Medulla oblongata (tissue), 1 donor: ENCODE results near the gene NRP2.
A peak's percentile ranks its signal among the peaks of the same experiment; 100 is the strongest.

Source experiments
- DNase-seq: peaks from one replicate; pipeline ENCODE4 v3.0.0-alpha.2; 2015; ENCODE audit errors: extremely low spot score

Gene NRP2

DNA sequence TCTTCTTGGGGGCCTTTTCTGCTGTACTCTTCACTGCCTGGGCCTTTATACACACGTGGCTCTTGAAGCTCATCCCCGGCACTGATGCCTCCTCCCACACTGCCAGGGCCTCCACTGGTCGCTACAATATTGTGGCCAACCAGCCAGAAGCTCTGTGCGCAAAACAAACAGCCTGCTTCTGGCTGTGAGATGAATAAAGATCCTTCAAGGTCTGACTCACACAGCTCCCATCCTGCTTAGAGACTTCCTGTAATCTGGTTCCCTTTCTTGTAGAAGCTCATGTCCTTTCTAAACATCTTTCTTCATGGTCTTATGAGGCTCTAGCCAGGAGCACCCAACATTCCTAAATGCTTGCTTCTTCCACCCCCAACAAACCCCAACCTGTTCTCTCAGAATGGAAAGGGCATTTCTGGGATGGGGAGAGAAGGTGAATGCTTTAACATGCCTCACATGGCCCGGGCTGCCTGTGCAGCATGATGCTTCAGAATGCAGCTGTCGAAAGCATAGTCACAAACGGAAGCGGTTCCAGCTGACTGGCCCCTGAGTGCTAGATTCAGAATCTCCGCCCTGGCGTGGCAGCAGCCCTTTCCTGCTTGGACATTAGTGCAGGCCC, 24.6 kb downstream of the NRP2 start:
- DNase-seq = peak; percentile 78

DNA sequence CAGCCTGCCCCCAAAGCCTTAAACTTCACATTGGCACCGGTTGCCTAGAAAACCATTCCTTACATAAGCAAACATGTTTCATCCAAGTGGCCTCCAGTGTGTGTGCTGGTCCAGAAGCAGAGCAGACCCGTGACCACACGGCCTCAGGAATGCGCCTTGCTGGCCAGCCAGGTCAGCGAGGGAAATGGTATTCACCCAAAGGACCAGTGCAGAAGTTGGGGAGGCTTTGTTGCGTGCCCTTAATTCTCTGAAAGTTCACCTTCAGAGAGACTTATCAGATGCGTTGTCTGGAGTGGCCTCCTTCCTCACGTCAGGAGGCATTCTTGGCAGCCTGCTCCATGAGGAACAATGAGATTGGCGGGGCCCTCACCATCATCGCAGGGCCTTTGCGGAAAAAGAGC, 25.9 kb downstream of the NRP2 start:
- no peak for DNase-seq

DNA sequence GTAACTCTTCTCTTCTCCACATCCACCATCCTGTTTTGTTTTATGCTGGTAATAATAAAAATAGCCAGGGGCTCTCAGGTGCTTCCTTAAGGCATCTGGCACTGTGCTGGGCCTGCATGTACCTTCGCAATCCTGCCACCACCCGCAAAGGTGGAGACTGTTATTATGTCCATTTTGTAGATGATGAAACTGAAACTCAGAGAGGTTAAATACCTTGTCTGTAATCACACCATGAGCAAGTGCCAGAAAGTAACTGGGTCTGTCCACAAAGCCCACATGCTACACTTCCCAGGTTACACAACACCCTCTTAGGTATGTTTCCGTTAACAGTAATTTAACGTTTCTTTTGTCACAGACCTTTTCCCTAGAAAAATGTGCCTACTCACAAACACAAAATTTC, 27.0 kb downstream of the NRP2 start:
- no peak for DNase-seq

DNA sequence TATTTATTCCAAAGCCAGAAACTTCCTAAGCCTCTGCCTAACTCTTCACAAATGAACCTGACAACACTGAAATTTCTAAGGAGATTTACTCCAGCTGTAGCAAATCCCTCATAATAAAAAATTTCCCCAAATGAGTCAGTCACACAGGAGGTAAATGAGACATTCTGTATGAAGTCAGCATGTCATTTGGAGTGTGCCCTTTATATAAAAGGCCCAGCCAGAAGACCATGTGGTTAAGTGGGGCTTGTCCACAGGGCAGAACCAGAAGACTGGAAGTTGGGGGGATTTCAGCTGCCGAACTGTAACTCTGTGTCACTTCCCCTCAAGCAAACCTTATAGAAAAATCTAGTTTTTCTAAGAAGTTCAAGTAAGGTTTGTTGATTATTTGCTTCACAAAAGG, 30.2 kb downstream of the NRP2 start:
- no peak for DNase-seq

DNA sequence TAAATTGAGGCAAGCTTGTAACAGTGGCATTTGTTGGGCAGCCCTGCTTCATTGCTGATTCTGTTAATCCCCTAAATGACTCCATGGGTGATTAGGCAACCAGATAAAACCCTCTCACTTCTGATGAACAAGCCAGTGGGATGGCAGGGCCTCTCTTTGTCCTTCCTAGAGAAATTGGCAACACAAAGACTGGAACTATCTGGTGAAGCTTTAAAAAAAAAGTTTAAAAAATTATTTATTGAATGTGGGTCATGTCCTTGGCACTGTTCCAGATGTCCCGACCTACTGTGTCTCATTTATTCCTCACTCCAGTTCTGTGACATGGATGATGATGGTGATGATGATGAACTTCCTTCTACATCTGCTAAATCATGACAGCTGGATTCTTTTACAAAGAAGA, 30.8 kb downstream of the NRP2 start:
- DNase-seq = no peak

DNA sequence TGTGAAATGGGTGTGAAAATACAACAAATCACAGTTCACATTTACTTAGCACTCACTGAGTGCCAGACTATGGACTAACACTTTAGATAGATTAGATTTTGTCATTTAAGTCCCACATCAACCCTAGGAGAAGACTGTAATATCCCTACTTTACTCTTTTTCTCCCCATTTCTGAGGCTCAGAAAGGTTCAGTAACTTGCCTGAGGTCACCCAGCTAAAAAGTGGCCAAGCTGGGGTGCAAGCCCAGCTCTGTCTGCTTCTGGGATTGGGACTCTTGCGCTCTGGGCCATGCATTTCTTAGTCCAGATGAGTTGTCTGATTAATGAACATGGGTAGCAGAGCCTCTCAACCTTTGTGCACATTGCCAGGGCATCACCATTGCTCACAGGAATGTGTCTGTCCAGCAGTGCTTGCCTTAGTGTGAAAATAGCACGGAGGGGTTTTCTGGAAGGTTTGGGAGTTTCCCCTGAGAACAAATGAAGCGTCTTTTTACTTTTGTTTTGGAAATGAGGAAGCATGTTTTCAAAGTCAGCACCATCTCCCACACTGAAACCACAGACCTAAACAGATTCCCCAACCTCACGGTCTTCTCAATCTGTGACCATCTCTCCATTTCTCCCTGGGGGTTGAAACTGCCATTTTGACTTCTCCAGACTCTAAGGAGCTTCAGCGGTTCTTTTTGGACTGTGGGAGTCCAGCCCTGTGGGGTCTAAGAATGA, 31.9 kb downstream of the NRP2 start:
- DNase-seq = peak; percentile 70

DNA sequence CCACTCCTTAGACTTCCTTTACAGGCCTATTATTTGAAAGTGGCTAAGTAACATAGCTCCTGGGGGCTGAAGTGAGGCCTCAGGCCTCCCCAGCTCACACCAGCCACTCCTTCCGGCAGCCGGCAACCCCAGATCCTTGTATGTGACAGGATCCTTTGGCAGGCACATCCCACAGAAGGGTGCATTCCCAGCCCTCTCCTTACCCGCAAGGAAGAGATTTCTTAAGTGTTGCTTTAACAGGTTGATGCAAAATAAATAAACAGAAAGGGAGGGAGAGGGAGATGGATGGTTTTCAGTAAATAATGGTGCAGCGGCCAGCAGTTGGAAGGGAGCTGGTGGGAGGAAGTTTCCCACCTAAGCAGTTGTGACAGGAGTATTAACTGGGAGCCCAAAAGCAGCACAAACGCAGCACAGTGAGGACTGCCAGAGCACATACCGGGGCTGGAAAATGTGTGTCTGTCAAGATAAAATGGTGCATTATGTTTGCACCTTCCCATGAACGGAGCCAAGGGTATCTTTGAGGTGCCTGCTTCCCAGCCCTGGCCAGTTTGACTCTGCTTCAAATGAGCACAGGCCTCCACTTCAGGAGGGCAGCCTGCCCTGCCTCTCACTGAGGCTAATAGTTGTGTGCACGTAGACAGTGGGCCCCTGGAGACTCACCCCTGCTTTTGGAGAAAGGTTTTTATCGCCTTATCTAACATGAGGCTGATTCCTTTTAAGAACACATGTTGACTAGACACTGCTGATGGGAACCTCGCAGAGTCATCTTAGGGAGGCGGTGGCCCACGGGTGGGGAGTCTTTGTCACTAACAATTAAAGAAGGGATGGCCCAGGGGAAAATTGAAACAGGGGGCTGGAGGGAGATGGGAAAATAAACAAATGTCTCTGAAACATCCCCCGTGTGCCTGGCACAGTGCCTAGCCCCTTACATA, 32.8 kb downstream of the NRP2 start:
- no peak for DNase-seq

DNA sequence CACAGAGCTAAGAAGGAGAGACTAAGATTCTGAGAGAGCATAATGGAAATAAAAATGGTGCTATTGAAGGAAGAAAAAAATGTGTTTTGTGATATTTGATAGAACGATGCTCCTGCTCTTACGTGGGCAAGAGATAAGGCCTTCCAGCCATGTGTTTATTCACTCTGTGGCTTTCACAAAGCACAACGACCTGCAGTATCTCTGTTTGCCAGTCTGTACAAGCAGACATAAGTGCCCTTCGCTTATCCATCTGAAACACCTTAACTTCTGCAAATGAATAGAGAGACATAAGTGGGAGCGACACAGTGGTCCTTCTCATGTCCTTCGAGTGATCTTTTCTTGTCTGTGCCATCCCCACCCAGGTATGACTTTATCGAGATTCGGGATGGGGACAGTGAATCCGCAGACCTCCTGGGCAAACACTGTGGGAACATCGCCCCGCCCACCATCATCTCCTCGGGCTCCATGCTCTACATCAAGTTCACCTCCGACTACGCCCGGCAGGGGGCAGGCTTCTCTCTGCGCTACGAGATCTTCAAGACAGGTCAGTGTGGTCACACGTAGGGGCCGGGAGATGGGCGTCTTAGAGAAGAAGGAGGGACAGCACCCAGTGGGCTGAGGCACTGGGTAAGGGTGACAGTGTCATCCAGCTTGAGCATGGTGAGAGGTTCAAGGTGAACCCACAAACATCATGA, 33.7 kb downstream of the NRP2 start:
- no peak for DNase-seq

DNA sequence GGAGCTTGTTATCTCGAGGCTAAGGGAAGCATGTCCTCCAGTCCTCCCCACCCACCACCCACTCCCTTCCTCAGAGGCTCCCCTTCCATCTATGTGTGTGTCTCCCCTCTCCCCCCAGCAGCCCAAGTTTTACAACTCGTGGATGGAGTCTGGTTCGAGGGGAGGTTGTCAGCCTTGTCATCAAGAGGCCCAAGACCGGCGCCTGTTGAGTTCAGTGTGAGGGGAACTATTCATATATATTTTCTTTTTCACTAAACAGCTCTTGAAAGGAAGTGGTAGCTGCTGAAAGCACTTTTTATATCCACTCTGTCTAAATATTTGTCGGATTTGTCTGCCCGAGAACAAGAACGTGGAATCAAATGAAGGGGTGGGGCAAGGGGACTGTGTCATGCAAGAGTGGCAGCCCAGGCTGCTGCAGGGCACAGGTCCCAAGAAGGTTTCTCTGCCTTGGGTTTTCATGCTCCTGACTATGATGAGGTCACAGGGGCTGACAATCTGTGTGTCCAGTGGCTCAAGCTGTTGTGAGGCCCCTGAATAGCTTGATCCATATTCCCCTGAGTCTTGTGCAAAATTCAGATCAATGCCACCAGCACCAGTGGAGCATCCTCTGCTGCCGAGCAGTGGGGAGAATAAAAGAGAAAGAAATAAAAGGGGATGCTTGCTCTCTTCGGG, 35.0 kb downstream of the NRP2 start:
- no peak for DNase-seq

DNA sequence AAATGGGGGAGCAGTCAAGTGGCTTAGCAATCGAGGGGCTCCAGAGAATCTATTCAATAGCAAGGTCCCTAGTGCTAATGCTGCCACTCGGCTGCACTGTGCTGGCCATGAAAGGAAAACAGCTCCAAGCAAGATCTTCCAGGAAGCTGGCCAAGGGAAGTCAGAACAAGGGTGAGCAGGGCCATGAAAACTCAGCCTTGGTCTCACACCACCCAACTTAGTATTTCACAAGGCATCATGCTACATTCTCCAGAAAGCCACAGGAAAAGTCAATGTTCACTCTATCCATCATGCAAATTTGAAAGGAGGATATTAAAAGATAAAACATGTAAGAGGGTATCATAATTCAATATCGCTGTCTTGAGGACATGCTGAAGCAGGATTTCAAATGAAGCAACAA, 35.7 kb downstream of the NRP2 start:
- no peak for DNase-seq

DNA sequence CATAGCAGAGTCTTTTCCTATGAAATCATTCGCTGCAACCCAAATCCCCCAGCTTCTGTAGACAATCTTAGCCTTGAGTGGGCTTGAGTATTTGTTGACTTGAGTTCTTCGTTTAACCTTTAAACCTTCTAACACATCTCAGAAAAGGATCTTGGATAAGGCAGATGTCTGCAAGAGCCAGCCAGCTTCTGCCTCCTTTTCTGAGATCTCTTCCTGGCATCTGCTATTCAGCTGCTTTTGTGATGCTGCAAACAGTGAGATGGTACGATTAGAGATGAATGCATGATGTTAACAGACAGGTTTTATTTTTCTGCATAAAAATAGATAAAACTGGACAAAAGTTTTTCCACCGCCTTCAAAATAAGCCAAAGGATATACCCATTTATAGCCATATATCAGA, 37.5 kb downstream of the NRP2 start:
- DNase-seq = no peak

DNA sequence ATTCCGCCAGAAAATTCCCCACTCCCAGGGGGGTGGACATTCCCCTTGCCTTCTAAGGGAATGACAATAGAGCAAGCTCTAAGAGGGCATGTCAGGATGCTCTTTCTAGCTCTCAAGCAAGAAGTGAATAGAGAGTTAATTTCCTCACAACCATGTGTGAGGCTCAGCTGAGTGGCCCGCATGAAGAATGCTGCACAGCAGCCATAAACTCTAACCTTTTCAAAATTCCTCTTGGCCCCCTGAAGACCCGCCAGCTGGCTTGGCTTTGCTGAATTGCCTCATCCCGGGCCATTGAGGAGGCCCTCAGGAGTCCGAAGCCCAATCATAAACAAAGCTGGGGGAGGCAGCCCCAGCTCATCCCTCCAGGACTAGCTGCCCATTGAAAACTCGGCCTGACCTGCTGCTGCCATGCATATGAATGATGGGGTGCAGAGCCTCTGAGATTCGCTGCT, 38.2 kb downstream of the NRP2 start:
- no peak for DNase-seq

DNA sequence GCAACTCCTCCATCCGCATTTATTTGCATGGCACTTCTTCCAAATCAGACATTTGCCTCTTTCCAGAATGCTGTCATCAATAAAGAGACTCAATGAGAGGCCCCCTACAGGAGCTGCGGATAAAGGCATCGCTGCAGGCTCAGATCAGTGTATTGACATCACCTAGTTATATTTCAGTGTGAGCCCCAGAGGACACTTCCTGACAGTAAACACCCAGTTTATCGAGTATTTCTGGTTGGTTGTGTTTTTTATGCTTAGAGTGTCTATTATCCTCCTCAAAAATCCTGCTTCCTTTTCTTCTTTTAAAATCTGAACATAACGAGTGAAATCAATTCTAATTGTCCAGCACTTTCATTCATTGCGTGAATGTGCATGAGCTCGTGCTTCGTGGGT, 38.8 kb downstream of the NRP2 start:
- no peak for DNase-seq

DNA sequence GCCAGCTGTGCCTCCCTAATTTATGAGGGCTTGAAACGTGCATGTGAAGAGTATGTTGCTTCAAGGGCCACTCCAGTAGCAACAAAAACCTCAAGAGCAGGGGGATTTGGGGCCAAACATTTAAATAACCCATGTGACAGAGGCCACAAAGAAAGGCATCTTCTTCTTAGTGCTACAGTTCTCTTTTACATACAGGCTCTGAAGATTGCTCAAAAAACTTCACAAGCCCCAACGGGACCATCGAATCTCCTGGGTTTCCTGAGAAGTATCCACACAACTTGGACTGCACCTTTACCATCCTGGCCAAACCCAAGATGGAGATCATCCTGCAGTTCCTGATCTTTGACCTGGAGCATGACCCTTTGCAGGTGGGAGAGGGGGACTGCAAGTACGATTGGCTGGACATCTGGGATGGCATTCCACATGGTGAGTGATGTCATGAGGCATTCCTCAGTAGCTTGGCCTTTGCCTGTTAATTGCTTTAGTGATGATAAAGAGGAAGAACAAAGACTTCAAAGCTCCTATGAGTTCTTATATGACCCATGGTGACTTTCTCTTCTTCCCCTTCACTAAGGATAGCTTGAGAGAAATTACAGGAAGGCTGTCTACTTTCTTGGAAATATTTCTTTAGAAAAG, 40.1 kb downstream of the NRP2 start:
- DNase-seq = peak; percentile 30

DNA sequence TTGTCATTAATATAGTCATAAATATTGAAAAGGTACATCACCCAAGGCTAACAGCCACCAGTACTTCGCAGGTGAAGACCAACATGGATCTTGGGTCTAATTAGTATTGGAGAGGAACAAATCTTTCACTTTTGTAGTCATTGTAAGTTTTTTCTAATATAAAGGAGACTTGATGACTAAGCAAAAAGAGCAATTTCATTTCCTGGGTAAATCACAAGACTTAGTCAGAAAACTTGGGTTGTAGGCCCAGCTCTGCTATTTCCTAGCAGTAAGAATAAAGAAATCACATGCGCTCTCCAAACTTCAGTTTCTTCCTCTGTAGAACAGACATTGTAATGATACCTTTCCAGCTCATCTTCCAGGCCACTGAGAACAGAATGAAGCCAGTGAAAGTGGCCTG, 40.9 kb downstream of the NRP2 start:
- no peak for DNase-seq

DNA sequence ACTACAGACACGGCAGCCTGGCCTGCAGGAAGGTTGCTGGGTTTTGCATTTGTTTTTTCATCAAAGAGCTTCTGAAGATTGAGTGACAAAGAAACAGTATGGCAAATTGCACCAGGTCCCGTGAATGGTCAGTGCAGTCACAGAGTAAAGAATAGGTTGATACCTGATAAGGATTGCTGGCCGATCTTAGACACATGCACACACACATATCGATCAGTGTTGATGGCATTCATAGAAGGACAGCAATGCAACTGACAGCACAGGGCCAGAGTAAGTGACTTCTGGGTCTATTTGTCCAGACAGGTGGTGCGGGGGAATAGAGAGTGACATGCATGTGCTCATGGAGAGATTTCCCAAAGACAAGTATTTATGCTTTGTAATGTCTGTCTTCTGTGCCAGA, 42.8 kb downstream of the NRP2 start:
- DNase-seq = no peak

DNA sequence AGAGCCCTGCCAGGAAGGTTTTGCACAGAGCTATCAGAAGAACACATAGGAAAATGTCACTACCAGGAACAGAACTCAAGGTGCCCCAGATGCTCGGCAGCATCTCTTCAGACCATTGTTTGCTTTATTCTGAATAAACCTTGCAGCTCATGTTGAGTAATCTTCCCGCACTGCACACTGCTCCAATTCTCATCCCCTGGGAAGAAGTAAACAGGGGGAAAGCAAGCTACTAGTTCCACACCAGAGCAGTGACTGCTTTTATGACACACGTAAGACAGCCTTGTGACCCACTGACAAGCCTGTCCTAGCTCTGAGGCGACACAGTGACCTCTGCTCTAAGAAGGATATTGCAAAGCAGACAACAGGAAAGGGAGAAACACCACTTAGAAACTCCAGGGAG, 44.2 kb downstream of the NRP2 start:
- no peak for DNase-seq

DNA sequence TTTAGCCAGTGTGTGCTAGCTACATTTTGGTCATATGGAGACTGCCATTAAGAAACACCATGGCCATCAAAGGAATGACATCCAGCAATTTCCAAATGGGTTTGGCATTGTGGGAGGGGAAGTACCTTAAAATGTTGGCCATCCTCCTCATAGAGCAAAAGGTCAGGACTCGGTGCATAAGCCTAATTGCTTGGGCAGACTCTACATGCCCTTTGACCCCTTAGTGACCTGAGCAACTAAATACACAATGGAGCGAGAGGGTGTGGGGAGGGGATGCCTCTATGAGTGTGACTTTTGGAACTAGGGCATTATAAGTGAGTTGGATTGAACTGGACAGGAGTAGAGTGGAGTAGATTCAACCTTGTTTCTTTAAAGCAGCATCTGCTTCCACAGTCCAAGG, 44.9 kb downstream of the NRP2 start:
- DNase-seq = no peak

DNA sequence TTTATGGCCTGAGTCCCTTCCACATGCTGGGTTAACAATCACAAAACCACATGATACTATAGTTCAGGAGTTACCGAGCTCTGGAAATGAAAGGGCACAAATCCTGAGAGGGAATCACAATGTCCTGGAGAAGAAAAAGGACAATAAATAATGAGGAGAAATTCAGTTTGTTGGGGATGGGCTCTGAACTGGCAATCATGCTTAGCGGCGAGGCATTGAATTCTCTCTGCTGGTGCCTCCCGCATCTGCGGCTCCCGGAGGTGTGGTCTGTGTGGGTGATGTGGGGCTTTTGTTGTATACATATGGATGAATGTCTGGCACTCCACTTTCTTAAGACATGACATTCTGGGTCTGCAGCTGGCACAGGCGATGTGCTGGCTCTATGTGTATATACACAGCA, 46.1 kb downstream of the NRP2 start:
- no peak for DNase-seq

DNA sequence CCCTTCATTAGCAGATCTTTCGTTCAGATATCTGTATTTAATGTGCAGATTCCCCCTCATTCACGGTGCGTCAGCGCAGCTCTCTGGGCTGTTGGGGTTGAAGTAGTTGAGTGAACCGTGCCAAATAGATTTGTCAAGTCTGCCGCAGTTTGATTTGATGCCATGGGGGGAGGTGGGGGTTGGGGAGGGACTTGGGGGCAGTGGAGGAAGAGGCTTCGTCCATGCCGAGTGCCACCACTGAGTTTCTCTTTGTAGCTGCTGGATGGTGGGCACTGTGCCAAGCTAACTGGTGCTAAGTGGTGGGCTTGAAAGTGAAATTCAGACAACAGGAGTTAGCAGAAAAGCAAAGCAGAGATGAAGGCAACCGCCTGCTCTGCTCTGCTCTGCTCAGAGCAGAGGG, 47.9 kb downstream of the NRP2 start:
- DNase-seq = no peak
